IMR-90 (cell line): ENCODE results near the gene STAC3. TPM values are rescaled to one million over a fixed set of nuclear protein-coding genes. Genes with fewer than 3 reads are reported as not detected.
A peak's percentile ranks its signal among the peaks of the same experiment; 100 is the strongest.

Experiments
- ATAC-seq: fragments of 200-7000 bp; cut with Tn5 transposase; 2 replicates; pipeline ENCODE4 v1.9.1; 2020; ENCODE audit warnings: low read depth, mild to moderate bottlenecking, moderate library complexity
- BruUV-seq: library from RNA; stranded (reverse); fragments of 400-500 nt; replicated peaks from 2 replicates; lab custom pipeline; 2021; lab: Mats Ljungman, UMichigan
- CTCF ChIA-PET: fragments of 300-600 bp; formaldehyde crosslinking; extraction: SDS; loops from one replicate; lab custom pipeline; 2021; ENCODE audit warnings: antibody characterized with exemption; lab: Yijun Ruan, JAX
- POLR2A ChIA-PET: fragments of 300-600 bp; sonication (Branson Sonifier 250); formaldehyde crosslinking; loops from one replicate; lab custom pipeline; 2022; ENCODE audit warnings: antibody characterized with exemption; ENCODE audit not compliant: unreplicated experiment; lab: Charles Lee
- DNase-seq: peaks from one replicate; pipeline ENCODE4 v3.0.0; 2013
- H2AFZ ChIP-seq: replicated peaks from 2 replicates; pipeline ENCODE3; 2013; ENCODE audit warnings: low read length, mild to moderate bottlenecking; ENCODE audit not compliant: poor library complexity
- H2AK5ac ChIP-seq: 2 replicates; pipeline ENCODE4 v1.6.1; 2013; ENCODE audit warnings: low read depth, low read length, inconsistent platforms
- H2AK9ac ChIP-seq: replicated peaks from 2 replicates; pipeline ENCODE3; 2013; ENCODE audit warnings: mild to moderate bottlenecking, low read depth, low read length, moderate library complexity; ENCODE audit not compliant: poor library complexity
- H2BK120ac ChIP-seq: 2 replicates; pipeline ENCODE4 v1.6.1; 2013; ENCODE audit warnings: low read depth, low read length, inconsistent platforms
- H2BK15ac ChIP-seq: 3 replicates; pipeline ENCODE4 v1.6.1; 2013; ENCODE audit warnings: low read depth, low read length, inconsistent platforms
- H2BK20ac ChIP-seq: 2 replicates; pipeline ENCODE4 v1.6.1; 2013; ENCODE audit warnings: low read depth, mild to moderate bottlenecking, inconsistent platforms, low read length, moderate library complexity
- H2BK5ac ChIP-seq: 2 replicates; pipeline ENCODE4 v1.6.1; 2013; ENCODE audit warnings: mild to moderate bottlenecking, low read depth, low read length, inconsistent platforms; ENCODE audit not compliant: poor library complexity, severe bottlenecking
- H3K14ac ChIP-seq: replicated peaks from 2 replicates; pipeline ENCODE4 v1.6.1; 2013; ENCODE audit warnings: low read depth, low read length, inconsistent platforms
- H3K18ac ChIP-seq: 2 replicates; pipeline ENCODE4 v1.6.1; 2013; ENCODE audit warnings: low read depth, low read length, control low read depth
- H3K23ac ChIP-seq: 2 replicates; pipeline ENCODE4 v1.6.1; 2013; ENCODE audit warnings: low read depth, low read length, inconsistent platforms
- H3K27ac ChIP-seq: 2 replicates; pipeline ENCODE4 v1.5.1; 2013; ENCODE audit warnings: mild to moderate bottlenecking, control low read depth, low read length; ENCODE audit not compliant: insufficient read depth
- H3K27me3 ChIP-seq: 2 replicates; pipeline ENCODE4 v1.6.1; 2013; ENCODE audit warnings: low read length; ENCODE audit not compliant: control insufficient read depth, insufficient read depth
- H3K36me3 ChIP-seq: 2 replicates; pipeline ENCODE4 v1.6.1; 2013; ENCODE audit warnings: low read length, mixed read lengths; ENCODE audit not compliant: control insufficient read depth, insufficient read depth
- H3K4ac ChIP-seq: 2 replicates; pipeline ENCODE4 v1.6.1; 2013; ENCODE audit warnings: low read depth, low read length, inconsistent platforms
- H3K4me1 ChIP-seq: 2 replicates; pipeline ENCODE4 v1.6.1; 2013; ENCODE audit warnings: low read length, mixed read lengths; ENCODE audit not compliant: control insufficient read depth, insufficient read depth
- H3K4me2 ChIP-seq: 2 replicates; pipeline ENCODE4 v1.6.1; 2013; ENCODE audit warnings: low read depth, mild to moderate bottlenecking, control low read depth, low read length, moderate library complexity
- H3K4me3 ChIP-seq: 2 replicates; pipeline ENCODE4 v1.5.1; 2013; ENCODE audit warnings: low read depth, mild to moderate bottlenecking, control low read depth, low read length, moderate library complexity; ENCODE audit not compliant: insufficient read depth
- H3K56ac ChIP-seq: 2 replicates; pipeline ENCODE4 v1.6.1; 2013; ENCODE audit warnings: low read length, inconsistent platforms; ENCODE audit not compliant: insufficient read depth; ENCODE audit errors: extremely low read depth
- H3K79me1 ChIP-seq, 2 experiments: 2 replicates each; pipeline ENCODE4 v1.6.1; 2013; ENCODE audit warnings: low read length in 2 of 2, inconsistent platforms in 1 of 2, low read depth in 1 of 2
- H3K9ac ChIP-seq: 2 replicates; pipeline ENCODE4 v1.6.1; 2013; ENCODE audit warnings: low read depth, low read length, control low read depth
- H3K9me1 ChIP-seq: 2 replicates; pipeline ENCODE4 v1.6.1; 2013; ENCODE audit warnings: low read length, inconsistent platforms; ENCODE audit not compliant: insufficient read depth
- H3K9me3 ChIP-seq: 2 replicates; pipeline ENCODE4 v1.6.1; 2013; ENCODE audit warnings: low read length; ENCODE audit not compliant: control insufficient read depth, insufficient read depth
- H4K20me1 ChIP-seq: 2 replicates; pipeline ENCODE4 v1.6.1; 2013; ENCODE audit warnings: low read length, inconsistent platforms; ENCODE audit not compliant: insufficient read depth
- H4K5ac ChIP-seq: 2 replicates; pipeline ENCODE4 v1.6.1; 2013; ENCODE audit warnings: mild to moderate bottlenecking, low read depth, low read length, control low read depth
- H4K8ac ChIP-seq, 2 experiments: 2 replicates each; pipeline ENCODE4 v1.6.1; 2013; ENCODE audit warnings: low read depth in 2 of 2, low read length in 2 of 2, control low read depth in 1 of 2, inconsistent platforms in 1 of 2
- H4K91ac ChIP-seq: 2 replicates; pipeline ENCODE4 v1.6.1; 2013; ENCODE audit warnings: low read depth, low read length, inconsistent platforms; ENCODE audit not compliant: insufficient read depth
- FOS ChIP-seq: fragments of 150-350 bp; IDR thresholded peaks from 2 replicates; pipeline ENCODE4 v1.6.1; 2016; ENCODE audit warnings: low read depth, low read length
- WGBS, 2 experiments: methylation state at CpG; one replicate each; pipeline versions ENCODE4 v1.1.5 to v1.1.7; 2013; ENCODE audit warnings: missing lambda C conversion rate in 2 of 2; ENCODE audit not compliant: insufficient read length in 1 of 2; ENCODE audit errors: extremely low coverage in 2 of 2; 5-methylcytosine and 5-hydroxymethylcytosine counted together
- dilution Hi-C: fragments of 300-500 bp; cut with HindIII; formaldehyde crosslinking; loops from one replicate; pipeline ENCODE4 v1.14.3; 2018; ENCODE audit warnings: low sequenced_read_pairs; ENCODE audit not compliant: unreplicated experiment
- in situ Hi-C: fragments of 300-500 bp; cut with MboI; formaldehyde crosslinking; loops from 3 replicates; pipeline ENCODE4 v1.14.3; 2019; ENCODE audit warnings: low sequenced_read_pairs, inconsistent platforms, mixed read lengths
- intact Hi-C: fragments of 100-400 bp; cut with micrococcal nuclease; formaldehyde crosslinking; loops from 2 replicates; pipeline ENCODE4 v1.10.0; 2022
- polyA plus RNA-seq, 3 experiments: library from polyadenylated mRNA; depleted of rRNA; stranded (reverse); fragments of >200 nt; gene quantifications; 2 replicates each; pipeline ENCODE4 v1.2.3, GENCODE V29; 2012; ENCODE audit warnings: low replicate concordance in 1 of 3
- total RNA-seq: library from RNA; depleted of rRNA; stranded (reverse); fragments of >200 nt; gene quantifications from 2 replicates; pipeline ENCODE4 v1.2.3, GENCODE V29; 2012

The STAC3 gene
- total and polyA plus RNA-seq, 2 of the 4 experiments (the other 2 are of a cell fraction): 0.18 to 0.67 TPM

GRCh38 chr12:57270966-57271470 is 20.0 kb upstream of the STAC3 start:
- peaks cover 4% of the 10 kb centered on the region; the same call in 1 of the 2 replicates for H3K9me1 ChIP-seq
- no peaks in the 10 kb centered on the region for H3K9me3 ChIP-seq
- H3K9ac ChIP-seq: no peak overlapping the region
- ATAC-seq (no peak), DNase-seq (no peak)
- no peak overlapping the region for H3K23ac ChIP-seq
- no peak overlapping the region for H2AK5ac ChIP-seq
- no peak overlapping the region for H3K14ac ChIP-seq
- no peak for TF ChIP-seq FOS
- ChIA-PET POLR2A (interaction anchor here (0.5 kb wide), 1 partner anchor 184 kb away, joined by 13 read pairs; the partner anchor contains the start of gene INHBE), CTCF (interaction anchor here (0.6 kb wide), 1 partner anchor 436 kb away, joined by 7 read pairs; no protein-coding TSS in a partner anchor)
- H3K56ac ChIP-seq: no peak overlapping the region
- H2BK5ac ChIP-seq: no peak overlapping the region
- H3K4me1 ChIP-seq: peaks cover 5% of the 10 kb centered on the region; the same call in 1 of the 2 replicates
- H3K36me3 ChIP-seq: peaks cover 23% of the 10 kb centered on the region
- H3K4me3 ChIP-seq: no peak overlapping the region
- H4K8ac ChIP-seq: no peak overlapping the region
- no peak overlapping the region for H3K27ac ChIP-seq
- dilution Hi-C loops (no loop called here), intact Hi-C loops (no loop called here), in situ Hi-C loops (no loop called here)
- no peak overlapping the region for H2BK120ac ChIP-seq
- 0 out of 2 replicates have a peak, but pooled peaks cover 5% of the 10 kb centered on the region for H4K20me1 ChIP-seq
- no peak overlapping the region for H3K18ac ChIP-seq
- H3K4me2 ChIP-seq: no peak overlapping the region
- no peak overlapping the region for H4K91ac ChIP-seq
- H3K27me3 ChIP-seq: no peaks in the 10 kb centered on the region
- BruUV-seq: no TSS peak
- no peak overlapping the region for H2BK15ac ChIP-seq
- no peak overlapping the region for H4K5ac ChIP-seq
- H3K79me1 ChIP-seq: 0 out of 4 replicates have a peak, but pooled peaks cover 0 to 7% of the 10 kb centered on the region in 2 experiments
- H3K4ac ChIP-seq: no peak overlapping the region
- no peak overlapping the region for H2BK20ac ChIP-seq
- WGBS, 2 experiments: no CpG with 5 or more reads among the region's 1 CpG
- no peak overlapping the region for H2AK9ac ChIP-seq
- peak overlapping the region; percentile 17 for H2AFZ ChIP-seq
